ENCODE data around the gene PNRC2. TPM values are rescaled to one million over a fixed set of nuclear protein-coding genes. Genes with fewer than 3 reads are reported as not detected.

PNRC2 gene
- total and polyA plus RNA-seq, 2 of the 13 experiments (the other 11 are each of a cell fraction or from before 2014, with no cell fraction given), result 74.9 to 97.5 TPM

DNA sequence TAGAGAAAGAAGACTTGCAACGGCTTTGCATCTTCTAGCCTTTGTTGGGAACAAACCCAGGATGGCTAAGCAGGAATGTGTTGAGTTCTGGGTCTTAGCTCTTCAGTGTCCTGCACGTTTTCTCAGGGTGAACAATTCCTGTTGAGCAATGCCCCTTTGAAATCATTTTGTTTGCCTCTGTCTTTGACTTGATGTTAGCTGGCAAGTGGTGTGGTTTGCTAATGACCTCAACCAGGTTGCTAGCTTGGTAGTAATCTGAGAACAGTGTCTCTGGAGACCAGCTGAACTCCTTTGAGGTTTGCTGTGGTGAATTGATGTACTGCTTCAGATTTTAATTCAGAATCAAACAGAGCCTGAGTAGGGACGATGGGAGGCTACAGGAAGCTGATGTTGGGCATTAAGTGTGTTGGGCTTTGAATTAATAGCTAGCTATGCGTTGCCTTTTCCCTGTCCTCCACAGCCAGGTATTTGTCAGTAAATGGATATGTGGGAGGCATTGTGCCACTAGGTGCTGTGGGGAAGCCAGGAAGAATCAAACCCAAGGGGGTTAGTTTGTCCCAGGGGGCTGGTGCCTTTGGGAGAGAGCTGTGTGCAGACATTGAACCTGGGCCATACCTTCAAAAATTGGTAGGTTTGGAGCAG, 43.8 kb downstream of the PNRC2 start (continued):
- TF ChIP-seq GLI4 (CRISPR knock-in tag; IDR thresholded peaks at IDR 0.05; ENCODE audit: borderline replicate concordance) (no peak), ZNF605 (CRISPR knock-in tag; IDR thresholded peaks at IDR 0.05) (peak; percentile 39; the same call in 1 of the 2 replicates), GATA4 (IDR thresholded peaks at IDR 0.05; ENCODE audit: borderline replicate concordance, low read depth) (no peak), HMG20A (CRISPR knock-in tag; IDR thresholded peaks at IDR 0.05; ENCODE audit: borderline replicate concordance) (peak; percentile 42; the same call in 1 of the 2 replicates), THRA (CRISPR knock-in tag; IDR thresholded peaks at IDR 0.05; ENCODE audit: borderline replicate concordance) (no peak), ZFP82 (CRISPR knock-in tag; IDR thresholded peaks at IDR 0.05; ENCODE audit: borderline replicate concordance) (no peak), KLF6 (CRISPR knock-in tag; IDR thresholded peaks at IDR 0.05) (no peak), ASH2L (IDR thresholded peaks at IDR 0.05; ENCODE audit: insufficient read length, low read depth, low read length) (no peak), ZSCAN9 (CRISPR knock-in tag; IDR thresholded peaks at IDR 0.05; ENCODE audit: borderline replicate concordance) (no peak), E2F2 (CRISPR knock-in tag; IDR thresholded peaks at IDR 0.05; ENCODE audit: borderline replicate concordance) (no peak), ZNF724P (CRISPR knock-in tag; IDR thresholded peaks at IDR 0.05; ENCODE audit: borderline replicate concordance) (no peak)
- TF ChIP-seq, protein P1, sequence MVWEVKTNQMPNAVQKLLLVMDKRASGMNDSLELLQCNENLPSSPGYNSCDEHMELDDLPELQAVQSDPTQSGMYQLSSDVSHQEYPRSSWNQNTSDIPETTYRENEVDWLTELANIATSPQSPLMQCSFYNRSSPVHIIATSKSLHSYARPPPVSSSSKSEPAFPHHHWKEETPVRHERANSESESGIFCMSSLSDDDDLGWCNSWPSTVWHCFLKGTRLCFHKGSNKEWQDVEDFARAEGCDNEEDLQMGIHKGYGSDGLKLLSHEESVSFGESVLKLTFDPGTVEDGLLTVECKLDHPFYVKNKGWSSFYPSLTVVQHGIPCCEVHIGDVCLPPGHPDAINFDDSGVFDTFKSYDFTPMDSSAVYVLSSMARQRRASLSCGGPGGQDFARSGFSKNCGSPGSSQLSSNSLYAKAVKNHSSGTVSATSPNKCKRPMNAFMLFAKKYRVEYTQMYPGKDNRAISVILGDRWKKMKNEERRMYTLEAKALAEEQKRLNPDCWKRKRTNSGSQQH (CRISPR knock-in tag; IDR thresholded peaks at IDR 0.05; ENCODE audit: low read depth), result no peak
- TF ChIP-seq, protein P2, sequence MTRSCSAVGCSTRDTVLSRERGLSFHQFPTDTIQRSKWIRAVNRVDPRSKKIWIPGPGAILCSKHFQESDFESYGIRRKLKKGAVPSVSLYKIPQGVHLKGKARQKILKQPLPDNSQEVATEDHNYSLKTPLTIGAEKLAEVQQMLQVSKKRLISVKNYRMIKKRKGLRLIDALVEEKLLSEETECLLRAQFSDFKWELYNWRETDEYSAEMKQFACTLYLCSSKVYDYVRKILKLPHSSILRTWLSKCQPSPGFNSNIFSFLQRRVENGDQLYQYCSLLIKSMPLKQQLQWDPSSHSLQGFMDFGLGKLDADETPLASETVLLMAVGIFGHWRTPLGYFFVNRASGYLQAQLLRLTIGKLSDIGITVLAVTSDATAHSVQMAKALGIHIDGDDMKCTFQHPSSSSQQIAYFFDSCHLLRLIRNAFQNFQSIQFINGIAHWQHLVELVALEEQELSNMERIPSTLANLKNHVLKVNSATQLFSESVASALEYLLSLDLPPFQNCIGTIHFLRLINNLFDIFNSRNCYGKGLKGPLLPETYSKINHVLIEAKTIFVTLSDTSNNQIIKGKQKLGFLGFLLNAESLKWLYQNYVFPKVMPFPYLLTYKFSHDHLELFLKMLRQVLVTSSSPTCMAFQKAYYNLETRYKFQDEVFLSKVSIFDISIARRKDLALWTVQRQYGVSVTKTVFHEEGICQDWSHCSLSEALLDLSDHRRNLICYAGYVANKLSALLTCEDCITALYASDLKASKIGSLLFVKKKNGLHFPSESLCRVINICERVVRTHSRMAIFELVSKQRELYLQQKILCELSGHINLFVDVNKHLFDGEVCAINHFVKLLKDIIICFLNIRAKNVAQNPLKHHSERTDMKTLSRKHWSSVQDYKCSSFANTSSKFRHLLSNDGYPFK (CRISPR knock-in tag; IDR thresholded peaks at IDR 0.05; ENCODE audit: borderline replicate concordance), result no peak
- TF ChIP-seq, protein P3, sequence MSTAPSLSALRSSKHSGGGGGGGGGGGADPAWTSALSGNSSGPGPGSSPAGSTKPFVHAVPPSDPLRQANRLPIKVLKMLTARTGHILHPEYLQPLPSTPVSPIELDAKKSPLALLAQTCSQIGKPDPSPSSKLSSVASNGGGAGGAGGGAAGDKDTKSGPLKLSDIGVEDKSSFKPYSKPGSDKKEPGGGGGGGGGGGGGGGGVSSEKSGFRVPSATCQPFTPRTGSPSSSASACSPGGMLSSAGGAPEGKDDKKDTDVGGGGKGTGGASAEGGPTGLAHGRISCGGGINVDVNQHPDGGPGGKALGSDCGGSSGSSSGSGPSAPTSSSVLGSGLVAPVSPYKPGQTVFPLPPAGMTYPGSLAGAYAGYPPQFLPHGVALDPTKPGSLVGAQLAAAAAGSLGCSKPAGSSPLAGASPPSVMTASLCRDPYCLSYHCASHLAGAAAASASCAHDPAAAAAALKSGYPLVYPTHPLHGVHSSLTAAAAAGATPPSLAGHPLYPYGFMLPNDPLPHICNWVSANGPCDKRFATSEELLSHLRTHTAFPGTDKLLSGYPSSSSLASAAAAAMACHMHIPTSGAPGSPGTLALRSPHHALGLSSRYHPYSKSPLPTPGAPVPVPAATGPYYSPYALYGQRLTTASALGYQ (CRISPR knock-in tag; IDR thresholded peaks at IDR 0.05), result no peak; the same call in 1 of the 2 replicates
- TF ChIP-seq, protein P4, sequence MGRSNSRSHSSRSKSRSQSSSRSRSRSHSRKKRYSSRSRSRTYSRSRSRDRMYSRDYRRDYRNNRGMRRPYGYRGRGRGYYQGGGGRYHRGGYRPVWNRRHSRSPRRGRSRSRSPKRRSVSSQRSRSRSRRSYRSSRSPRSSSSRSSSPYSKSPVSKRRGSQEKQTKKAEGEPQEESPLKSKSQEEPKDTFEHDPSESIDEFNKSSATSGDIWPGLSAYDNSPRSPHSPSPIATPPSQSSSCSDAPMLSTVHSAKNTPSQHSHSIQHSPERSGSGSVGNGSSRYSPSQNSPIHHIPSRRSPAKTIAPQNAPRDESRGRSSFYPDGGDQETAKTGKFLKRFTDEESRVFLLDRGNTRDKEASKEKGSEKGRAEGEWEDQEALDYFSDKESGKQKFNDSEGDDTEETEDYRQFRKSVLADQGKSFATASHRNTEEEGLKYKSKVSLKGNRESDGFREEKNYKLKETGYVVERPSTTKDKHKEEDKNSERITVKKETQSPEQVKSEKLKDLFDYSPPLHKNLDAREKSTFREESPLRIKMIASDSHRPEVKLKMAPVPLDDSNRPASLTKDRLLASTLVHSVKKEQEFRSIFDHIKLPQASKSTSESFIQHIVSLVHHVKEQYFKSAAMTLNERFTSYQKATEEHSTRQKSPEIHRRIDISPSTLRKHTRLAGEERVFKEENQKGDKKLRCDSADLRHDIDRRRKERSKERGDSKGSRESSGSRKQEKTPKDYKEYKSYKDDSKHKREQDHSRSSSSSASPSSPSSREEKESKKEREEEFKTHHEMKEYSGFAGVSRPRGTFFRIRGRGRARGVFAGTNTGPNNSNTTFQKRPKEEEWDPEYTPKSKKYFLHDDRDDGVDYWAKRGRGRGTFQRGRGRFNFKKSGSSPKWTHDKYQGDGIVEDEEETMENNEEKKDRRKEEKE (IDR thresholded peaks at IDR 0.05), result no peak
